ENCODE data around the gene MANF.

GRCh38 chr3:51340013-51340829, 44.9 kb upstream of the MANF start:
- TF ChIP-seq, protein P1, sequence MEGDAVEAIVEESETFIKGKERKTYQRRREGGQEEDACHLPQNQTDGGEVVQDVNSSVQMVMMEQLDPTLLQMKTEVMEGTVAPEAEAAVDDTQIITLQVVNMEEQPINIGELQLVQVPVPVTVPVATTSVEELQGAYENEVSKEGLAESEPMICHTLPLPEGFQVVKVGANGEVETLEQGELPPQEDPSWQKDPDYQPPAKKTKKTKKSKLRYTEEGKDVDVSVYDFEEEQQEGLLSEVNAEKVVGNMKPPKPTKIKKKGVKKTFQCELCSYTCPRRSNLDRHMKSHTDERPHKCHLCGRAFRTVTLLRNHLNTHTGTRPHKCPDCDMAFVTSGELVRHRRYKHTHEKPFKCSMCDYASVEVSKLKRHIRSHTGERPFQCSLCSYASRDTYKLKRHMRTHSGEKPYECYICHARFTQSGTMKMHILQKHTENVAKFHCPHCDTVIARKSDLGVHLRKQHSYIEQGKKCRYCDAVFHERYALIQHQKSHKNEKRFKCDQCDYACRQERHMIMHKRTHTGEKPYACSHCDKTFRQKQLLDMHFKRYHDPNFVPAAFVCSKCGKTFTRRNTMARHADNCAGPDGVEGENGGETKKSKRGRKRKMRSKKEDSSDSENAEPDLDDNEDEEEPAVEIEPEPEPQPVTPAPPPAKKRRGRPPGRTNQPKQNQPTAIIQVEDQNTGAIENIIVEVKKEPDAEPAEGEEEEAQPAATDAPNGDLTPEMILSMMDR (conservative IDR thresholded peaks at IDR 0.05 in 1 of 2, IDR thresholded peaks at IDR 0.05 in 1 of 2; ENCODE audit: extremely low read depth in 1 of 2, insufficient read depth in 1 of 2, low read depth in 1 of 2, low read length in 2 of 2), result no peak
- no peak for TF ChIP-seq EZH2 (IDR thresholded peaks at IDR 0.05; ENCODE audit: borderline replicate concordance, low read length)

All from mammary epithelial cell (primary cell).